Thoracic aorta (tissue), 2 donors: Measurements from ENCODE around the gene NASP. TPM values are rescaled to one million over a fixed set of nuclear protein-coding genes. Genes with fewer than 3 reads are reported as not detected.

ENCODE experiments used
- ATAC-seq: fragments of 150-250 bp; one replicate; pipeline ENCODE4 v1.8.0; 2017; ENCODE audit warnings: low read depth; ENCODE audit not compliant: insufficient number of reproducible peaks, low FRiP score
- DNase-seq: peaks from one replicate; pipeline ENCODE4 v3.0.0-alpha.2; 2020; ENCODE audit warnings: low spot score
- H3K27ac ChIP-seq, 2 donors: fragments of 200-600 bp; sonication (generic); 1 replicate in 1 of 2; 2 replicates in 1 of 2; pipeline ENCODE4 v1.5.1; 2016; ENCODE audit warnings: mild to moderate bottlenecking in 2 of 2, moderate library complexity in 2 of 2
- H3K27me3 ChIP-seq: fragments of 200-600 bp; sonication (generic); replicated peaks from 2 replicates; pipeline ENCODE4 v1.6.0; 2016; ENCODE audit warnings: mild to moderate bottlenecking; ENCODE audit not compliant: insufficient read depth
- H3K36me3 ChIP-seq: fragments of 200-600 bp; sonication (generic); one replicate; pipeline ENCODE4 v1.5.1; 2016
- H3K4me1 ChIP-seq, 2 donors: fragments of 200-600 bp; sonication (generic); 1 replicate in 1 of 2; 2 replicates in 1 of 2; pipeline versions ENCODE4 v1.5.1 to v1.6.0; 2016; ENCODE audit warnings: low read depth in 2 of 2, mild to moderate bottlenecking in 1 of 2; ENCODE audit not compliant: control insufficient read depth in 1 of 2
- H3K4me3 ChIP-seq: fragments of 200-600 bp; sonication (generic); 2 replicates; pipeline ENCODE4 v1.5.1; 2016; ENCODE audit warnings: mild to moderate bottlenecking
- H3K9me3 ChIP-seq: fragments of 200-600 bp; sonication (generic); 2 replicates; pipeline ENCODE4 v1.5.1; 2016
- CTCF ChIP-seq: fragments of 200-600 bp; sonication (generic); IDR thresholded peaks from one replicate; pipeline ENCODE4 v1.5.1; 2019; ENCODE audit warnings: antibody characterized with exemption
- total RNA-seq, 2 donors: library from RNA; depleted of rRNA; stranded (reverse); fragments of >200 nt; gene quantifications; one replicate each; pipeline versions ENCODE4 v1.1.0 to v1.2.3, GENCODE V29; 2016

NASP gene
- total RNA-seq, 2 donors from 2014 or later: 34.7 to 91.4 TPM

GRCh38 chr1:45666836-45667235 is 83.0 kb downstream of the NASP start:
- no peaks in the 10 kb centered on the region for H3K27me3 ChIP-seq
- no peaks in the 10 kb centered on the region for H3K36me3 ChIP-seq
- H3K27ac ChIP-seq: no peak overlapping the region
- no peak for TF ChIP-seq CTCF
- no peak overlapping the region for H3K4me3 ChIP-seq
- H3K9me3 ChIP-seq: no peaks in the 10 kb centered on the region
- ATAC-seq: no peak
- H3K4me1 ChIP-seq: peaks cover 32 to 36% of the 10 kb centered on the region in 2 donors
- DNase-seq: no peak

DNA sequence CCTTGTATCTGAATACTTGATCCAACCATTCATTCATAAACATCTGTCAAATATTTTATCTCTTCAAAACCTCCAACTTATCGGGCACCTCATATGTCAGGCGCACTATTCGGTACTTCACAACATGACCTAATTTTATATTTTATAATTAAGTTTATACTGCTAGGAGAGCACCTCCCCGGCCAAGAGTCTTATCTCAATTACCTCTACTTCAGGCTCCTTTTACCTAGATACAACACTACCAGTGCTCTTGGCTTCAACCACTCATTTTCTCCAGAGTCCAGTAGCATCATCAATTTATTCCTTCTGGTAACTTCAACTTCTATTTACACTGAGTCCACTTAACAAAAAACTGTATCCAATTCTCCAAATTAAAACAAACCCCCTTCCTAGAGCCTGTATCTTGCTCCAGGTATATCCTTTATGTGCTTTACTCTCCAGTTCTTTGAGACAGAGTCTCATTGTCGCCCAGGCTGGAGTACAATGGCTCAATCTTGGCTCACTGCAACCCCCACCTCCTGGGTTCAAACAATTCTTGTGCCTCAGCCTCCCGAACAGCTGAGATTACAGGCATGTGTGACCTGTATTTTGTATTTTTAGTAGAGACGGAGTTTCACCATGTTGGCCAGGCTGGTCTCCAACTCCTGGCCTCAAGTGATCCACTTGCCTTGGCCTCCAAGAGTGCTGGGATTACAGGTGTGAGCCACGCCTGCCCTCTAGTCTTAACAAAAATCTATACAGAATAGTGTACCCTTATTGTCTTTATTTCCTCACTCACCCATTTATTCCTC is 83.7 kb downstream of the NASP start:
- ATAC-seq: no peak

More for the DNA sequence above, 83.7 kb downstream of the NASP start:
- no peak for DNase-seq
- no peak for TF ChIP-seq CTCF
- H3K27ac ChIP-seq: no peak overlapping the region
- no peaks in the 10 kb centered on the region for H3K27me3 ChIP-seq
- no peaks in the 10 kb centered on the region for H3K36me3 ChIP-seq
- H3K4me1 ChIP-seq: peaks cover 32 to 42% of the 10 kb centered on the region in 2 donors
- no peak overlapping the region for H3K4me3 ChIP-seq
- no peaks in the 10 kb centered on the region for H3K9me3 ChIP-seq

Other genes starting within 250 kb of the NASP start
- gene TOE1, start 243.9 kb upstream of the NASP start, total RNA-seq: 10 to 100 TPM in 1 of 2 donors, 1 to 10 TPM in 1; 4.7 to 10.5 TPM
- 10 to 100 TPM; 15.2 to 27.4 TPM for gene MUTYH, start 243.6 kb upstream of the NASP start, total RNA-seq
- gene TESK2, start 92.9 kb upstream of the NASP start, total RNA-seq: 1 to 10 TPM; 3.5 to 7.6 TPM
- gene CCDC163, start 84.0 kb upstream of the NASP start, total RNA-seq: 1 to 10 TPM; 1.3 to 1.9 TPM
- gene MMACHC, start 83.7 kb upstream of the NASP start, total RNA-seq: 1 to 10 TPM; 1.4 to 1.5 TPM
- gene PRDX1, start 62.2 kb upstream of the NASP start, total RNA-seq: 100 to 1,000 TPM; 196 to 246 TPM
- gene AKR1A1, start 33.2 kb upstream of the NASP start, total RNA-seq: 100 to 1,000 TPM in 1 of 2 donors, 10 to 100 TPM in 1; 35.3 to 130 TPM
- 1 to 10 TPM; 2.2 to 4.0 TPM for gene CCDC17, start 40.0 kb downstream of the NASP start, total RNA-seq
- gene GPBP1L1, start 102.5 kb downstream of the NASP start, total RNA-seq: 100 to 1,000 TPM; 103 to 120 TPM
- gene TMEM69, start 104.1 kb downstream of the NASP start, total RNA-seq: 1 to 10 TPM; 6.8 to 7.2 TPM
- gene IPP, start 166.6 kb downstream of the NASP start, total RNA-seq: 10 to 100 TPM in 1 of 2 donors, 1 to 10 TPM in 1; 6.9 to 10.2 TPM
- gene MAST2, start 219.6 kb downstream of the NASP start, total RNA-seq: 10 to 100 TPM; 33.6 to 61.2 TPM